SHP77 (cell line): ENCODE results near the gene OCA2.
A peak's percentile ranks its signal among the peaks of the same experiment; 100 is the strongest.
"Not testable (repeated sequence)": the region's sequence is repeated elsewhere in the genome, so short reads cannot be mapped to it uniquely, and the experiment has no call there.

ENCODE experiments used
- DNase-seq, 2 experiments: peaks; one replicate each; lab custom pipeline; 2025; lab: John Stamatoyannopoulos, UW

OCA2 gene

GRCh38 chr15:28023422-28023821, 75.7 kb downstream of the OCA2 start:
- DNase-seq: no peak

GRCh38 chr15:28022961-28023360, 76.2 kb downstream of the OCA2 start:
- DNase-seq: no peak

- DNase-seq: no peak
Measured at GRCh38 chr15:28022181-28022580, 76.9 kb downstream of the OCA2 start.

GRCh38 chr15:28021281-28022039, 77.7 kb downstream of the OCA2 start:
- peak; percentile 86 to 90 for DNase-seq

- DNase-seq: no peak
Measured at GRCh38 chr15:28020644-28021043, 78.5 kb downstream of the OCA2 start.

GRCh38 chr15:28019594-28020309, 79.4 kb downstream of the OCA2 start:
- DNase-seq: no peak

GRCh38 chr15:28018291-28019044, 80.6 kb downstream of the OCA2 start:
- no peak for DNase-seq

- peak; percentile 26 to 60 for DNase-seq
Measured at GRCh38 chr15:28017423-28017924, 81.6 kb downstream of the OCA2 start.

- DNase-seq: no peak
Measured at GRCh38 chr15:28015855-28016254, 83.3 kb downstream of the OCA2 start.

GRCh38 chr15:28014623-28015200, 84.4 kb downstream of the OCA2 start:
- no peak for DNase-seq

GRCh38 chr15:28013976-28014375, 85.1 kb downstream of the OCA2 start:
- no peak for DNase-seq

- no peak for DNase-seq
Measured at GRCh38 chr15:28013480-28013879, 85.6 kb downstream of the OCA2 start.

GRCh38 chr15:28012231-28012630, 86.9 kb downstream of the OCA2 start:
- DNase-seq: no peak

- DNase-seq: not testable (repeated sequence)
Measured at GRCh38 chr15:28008175-28008574, 90.9 kb downstream of the OCA2 start.

GRCh38 chr15:28006116-28006905, 92.8 kb downstream of the OCA2 start:
- no peak for DNase-seq

GRCh38 chr15:28005004-28005527, 94.0 kb downstream of the OCA2 start:
- no peak for DNase-seq

GRCh38 chr15:28004143-28005003, 94.7 kb downstream of the OCA2 start:
- no peak for DNase-seq

- DNase-seq: no peak
Measured at GRCh38 chr15:28003302-28004037, 95.6 kb downstream of the OCA2 start.

- DNase-seq: no peak
Measured at GRCh38 chr15:28002867-28003266, 96.2 kb downstream of the OCA2 start.
